ENCODE measurements around the gene PTGR1.

The PTGR1 gene

GRCh38 chr9:111605041-111605559, 5.7 kb upstream of the PTGR1 start:
- H3K9ac ChIP-seq (ENCODE audit: insufficient read length), result no peak overlapping the region
- no peak overlapping the region for H3K27ac ChIP-seq
- H3K36me3 ChIP-seq (ENCODE audit: insufficient read depth, low read length), result no peaks in the 10 kb centered on the region
- H3K9me3 ChIP-seq (ENCODE audit: low read depth, low read length), result no peaks in the 10 kb centered on the region
- no peak for DNase-seq (ENCODE audit: low read depth, low spot score)
- TF ChIP-seq FOXP2 (optimal IDR thresholded peaks at IDR 0.05; ENCODE audit: control extremely low read depth, extremely low read length, insufficient read depth) (no peak), POLR2AphosphoS5 (IDR thresholded peaks at IDR 0.05; ENCODE audit: borderline replicate concordance, low read depth, low read length) (no peak), EZH2 (IDR thresholded peaks at IDR 0.05) (no peak)
- H3K4me3 ChIP-seq, result no peak overlapping the region

DNA sequence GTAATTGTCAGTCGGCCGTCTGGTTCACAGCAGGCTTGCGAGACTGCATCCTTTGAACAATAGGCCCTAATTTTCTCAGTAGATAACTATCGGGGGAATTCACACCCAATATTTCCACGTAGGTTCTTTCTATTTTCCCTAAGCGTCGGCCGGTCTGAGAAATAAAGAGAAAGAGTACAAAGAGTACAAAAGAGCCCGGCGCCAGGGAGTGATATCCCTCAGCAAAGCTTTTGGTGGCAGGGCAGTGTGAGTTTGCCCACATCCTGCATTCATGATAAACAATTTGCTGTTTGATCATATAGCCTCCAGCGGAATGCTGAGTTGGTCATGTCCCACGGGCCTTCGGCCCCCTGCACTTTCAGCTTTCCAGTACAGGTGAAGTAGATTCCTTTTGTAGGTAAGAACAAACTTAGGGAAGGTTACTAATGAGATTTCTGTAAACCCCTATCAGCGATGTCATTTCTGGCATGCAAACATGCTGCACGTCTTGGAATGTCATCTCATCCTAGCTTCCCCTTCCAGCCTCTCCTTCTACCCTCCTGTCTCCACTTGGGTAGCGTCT, 4.7 kb upstream of the PTGR1 start:
- no peaks in the 10 kb centered on the region for H3K9me3 ChIP-seq (ENCODE audit: low read depth, low read length)
- H3K27ac ChIP-seq, result no peak overlapping the region
- H3K9ac ChIP-seq (ENCODE audit: insufficient read length), result no peak overlapping the region
- no peaks in the 10 kb centered on the region for H3K36me3 ChIP-seq (ENCODE audit: insufficient read depth, low read length)
- TF ChIP-seq EZH2 (IDR thresholded peaks at IDR 0.05), result no peak
- H3K4me3 ChIP-seq, result no peak overlapping the region
- DNase-seq (ENCODE audit: low read depth, low spot score), result no peak

GRCh38 chr9:111603041-111603440, 3.6 kb upstream of the PTGR1 start:
- no peak overlapping the region for H3K27ac ChIP-seq
- no peaks in the 10 kb centered on the region for H3K9me3 ChIP-seq (ENCODE audit: low read depth, low read length)
- DNase-seq (ENCODE audit: low read depth, low spot score), result no peak
- H3K9ac ChIP-seq (ENCODE audit: insufficient read length), result no peak overlapping the region
- H3K4me3 ChIP-seq, result no peak overlapping the region
- TF ChIP-seq FOXP2 (optimal IDR thresholded peaks at IDR 0.05; ENCODE audit: control extremely low read depth, extremely low read length, insufficient read depth) (no peak), POLR2AphosphoS5 (IDR thresholded peaks at IDR 0.05; ENCODE audit: borderline replicate concordance, low read depth, low read length) (no peak), EZH2 (IDR thresholded peaks at IDR 0.05) (no peak)
- H3K36me3 ChIP-seq (ENCODE audit: insufficient read depth, low read length), result no peaks in the 10 kb centered on the region

DNA sequence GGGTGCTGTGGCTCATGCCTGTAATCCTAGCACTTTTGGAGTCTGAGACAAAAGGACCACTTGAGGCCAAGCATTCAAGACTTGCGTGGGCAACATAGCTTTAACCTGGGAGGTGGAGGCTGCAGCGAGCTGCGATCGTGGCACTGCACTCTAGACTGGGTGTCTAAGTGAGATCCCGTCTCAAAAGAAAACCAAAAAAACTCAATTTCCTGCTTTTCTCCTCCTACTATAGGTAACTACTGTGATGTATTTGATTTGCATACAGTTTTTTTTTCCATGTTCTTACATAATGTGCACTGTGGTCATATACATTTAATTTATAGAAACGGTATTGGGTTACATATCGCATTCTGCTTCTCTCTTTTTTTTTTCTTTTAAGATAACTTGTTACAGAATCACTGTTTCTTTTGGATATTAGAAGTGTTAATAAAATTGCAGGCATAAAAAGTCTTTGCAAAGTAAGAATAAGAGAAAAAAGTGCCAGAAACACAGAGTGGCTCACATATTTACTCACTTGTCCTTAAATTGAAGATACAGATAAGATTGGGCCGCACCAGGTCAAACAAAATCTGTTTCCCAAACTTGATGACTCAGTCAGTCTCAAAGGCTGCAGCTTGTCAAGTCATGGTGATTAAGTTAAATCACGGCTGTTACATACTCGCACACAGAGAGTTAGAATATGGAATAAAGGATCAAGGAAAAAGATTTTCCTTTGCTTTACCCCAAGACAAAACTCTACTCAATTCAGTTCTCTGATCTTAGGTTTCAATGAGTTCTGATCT, 2.0 kb upstream of the PTGR1 start:
- Histone ChIP-seq H3K9me3 (ENCODE audit: low read depth, low read length) (no peaks in the 10 kb centered on the region), H3K36me3 (ENCODE audit: insufficient read depth, low read length) (peaks cover 7% of the 10 kb centered on the region), H3K9ac (ENCODE audit: insufficient read length) (peak overlapping the region; percentile 21), H3K4me3 (no peak overlapping the region), H3K27ac (peak overlapping the region; percentile 63)
- no peak for DNase-seq (ENCODE audit: low read depth, low spot score)
- TF ChIP-seq POLR2AphosphoS5 (IDR thresholded peaks at IDR 0.05; ENCODE audit: borderline replicate concordance, low read depth, low read length) (no peak), EZH2 (IDR thresholded peaks at IDR 0.05) (no peak), FOXP2 (optimal IDR thresholded peaks at IDR 0.05; ENCODE audit: control extremely low read depth, extremely low read length, insufficient read depth) (no peak)

DNA sequence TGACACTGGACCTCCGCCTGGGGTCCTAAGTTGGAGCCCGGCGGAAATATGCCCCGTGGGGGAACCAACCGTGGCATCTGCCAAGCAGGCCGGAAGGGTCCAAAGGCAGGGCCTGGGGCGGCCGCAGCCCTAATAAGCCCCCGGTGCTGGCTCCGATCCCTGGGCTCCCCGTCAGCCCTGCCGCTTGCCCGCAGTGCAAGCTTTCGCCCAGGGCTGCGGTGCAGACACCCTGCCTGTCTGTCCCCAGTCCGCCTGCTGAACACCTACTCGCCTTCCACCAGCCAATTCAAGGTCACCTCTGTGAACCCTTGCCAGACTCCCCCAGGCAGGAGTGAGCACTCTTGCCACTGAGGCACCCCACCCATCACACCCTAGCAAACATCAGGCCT, 502 bp upstream of the PTGR1 start:
- Histone ChIP-seq H3K36me3 (ENCODE audit: insufficient read depth, low read length) (peaks cover 7% of the 10 kb centered on the region), H3K27ac (no peak overlapping the region), H3K9ac (ENCODE audit: insufficient read length) (no peak overlapping the region), H3K4me3 (peak overlapping the region; percentile 76; the same call in 1 of the 2 replicates), H3K9me3 (ENCODE audit: low read depth, low read length) (no peaks in the 10 kb centered on the region)
- no peak for TF ChIP-seq EZH2 (IDR thresholded peaks at IDR 0.05)
- TF ChIP-seq FOXP2 (optimal IDR thresholded peaks at IDR 0.05; ENCODE audit: control extremely low read depth, extremely low read length, insufficient read depth), result no peak
- TF ChIP-seq POLR2AphosphoS5 (IDR thresholded peaks at IDR 0.05; ENCODE audit: borderline replicate concordance, low read depth, low read length), result no peak
- DNase-seq (ENCODE audit: low read depth, low spot score), result no peak

GRCh38 chr9:111598733-111599091, 735 bp downstream of the PTGR1 start:
- H3K27ac ChIP-seq, result no peak overlapping the region
- DNase-seq (ENCODE audit: low read depth, low spot score), result no peak
- H3K36me3 ChIP-seq (ENCODE audit: insufficient read depth, low read length), result peaks cover 7% of the 10 kb centered on the region
- peak overlapping the region; percentile 76 for H3K4me3 ChIP-seq
- no peaks in the 10 kb centered on the region for H3K9me3 ChIP-seq (ENCODE audit: low read depth, low read length)
- TF ChIP-seq FOXP2 (optimal IDR thresholded peaks at IDR 0.05; ENCODE audit: control extremely low read depth, extremely low read length, insufficient read depth) (no peak), POLR2AphosphoS5 (IDR thresholded peaks at IDR 0.05; ENCODE audit: borderline replicate concordance, low read depth, low read length) (no peak), EZH2 (IDR thresholded peaks at IDR 0.05) (no peak)
- peak overlapping the region; percentile 37 for H3K9ac ChIP-seq (ENCODE audit: insufficient read length)

GRCh38 chr9:111597852-111598732, 1.4 kb downstream of the PTGR1 start:
- H3K9ac ChIP-seq (ENCODE audit: insufficient read length), result no peak overlapping the region

DNA sequence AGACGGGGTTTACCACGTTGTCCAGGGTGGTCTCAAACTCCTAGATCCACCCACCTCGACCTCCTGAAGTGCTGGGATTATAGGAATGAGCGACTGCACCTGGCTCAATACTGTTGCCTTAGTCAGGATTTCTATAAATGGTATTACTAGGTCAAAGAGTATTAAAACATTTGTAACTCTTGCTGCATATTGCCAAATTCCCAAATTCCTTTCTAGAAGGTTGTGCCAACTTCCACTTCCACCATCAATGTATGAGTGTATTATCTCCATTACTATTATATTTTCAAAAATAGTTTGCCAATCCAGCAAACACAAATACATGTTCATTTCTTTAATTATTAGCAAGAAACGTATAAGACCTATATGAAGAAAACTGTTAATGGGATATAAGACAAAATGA, 10.6 kb downstream of the PTGR1 start:
- Histone ChIP-seq H3K9me3 (ENCODE audit: low read depth, low read length) (no peaks in the 10 kb centered on the region), H3K27ac (no peak overlapping the region), H3K36me3 (ENCODE audit: insufficient read depth, low read length) (no peaks in the 10 kb centered on the region), H3K9ac (ENCODE audit: insufficient read length) (no peak overlapping the region), H3K4me3 (no peak overlapping the region)
- DNase-seq (ENCODE audit: low read depth, low spot score), result no peak
- TF ChIP-seq FOXP2 (optimal IDR thresholded peaks at IDR 0.05; ENCODE audit: control extremely low read depth, extremely low read length, insufficient read depth), result no peak
- TF ChIP-seq EZH2 (IDR thresholded peaks at IDR 0.05), result no peak
- TF ChIP-seq POLR2AphosphoS5 (IDR thresholded peaks at IDR 0.05; ENCODE audit: borderline replicate concordance, low read depth, low read length), result no peak

More at GRCh38 chr9:111597852-111598732, 1.4 kb downstream of the PTGR1 start:
- TF ChIP-seq POLR2AphosphoS5 (IDR thresholded peaks at IDR 0.05; ENCODE audit: borderline replicate concordance, low read depth, low read length), result no peak
- no peak for TF ChIP-seq EZH2 (IDR thresholded peaks at IDR 0.05)
- TF ChIP-seq FOXP2 (optimal IDR thresholded peaks at IDR 0.05; ENCODE audit: control extremely low read depth, extremely low read length, insufficient read depth), result no peak
- no peaks in the 10 kb centered on the region for H3K9me3 ChIP-seq (ENCODE audit: low read depth, low read length)
- H3K27ac ChIP-seq, result no peak overlapping the region
- no peak for DNase-seq (ENCODE audit: low read depth, low spot score)
- H3K4me3 ChIP-seq, result peak overlapping the region; percentile 76
- H3K36me3 ChIP-seq (ENCODE audit: insufficient read depth, low read length), result peaks cover 7% of the 10 kb centered on the region

Data from SK-N-MC (cell line).